DOHH2 (cell line): Measurements from ENCODE around the gene LSAMP.

Source experiments
- EZH2phosphoT487 ChIP-seq: fragments of 200-600 bp; sonication (generic); IDR thresholded peaks from 2 replicates; pipeline ENCODE4 v1.6.1; 2017; ENCODE audit warnings: borderline replicate concordance, mild to moderate bottlenecking, antibody characterized with exemption, low read length, moderate library complexity, mixed read lengths
- TF ChIP-seq, protein P1 (sequence below): fragments of 200-600 bp; sonication (generic); IDR thresholded peaks from one replicate; pipeline ENCODE4 v1.5.1; 2014; ENCODE audit warnings: antibody characterized with exemption, mild to moderate bottlenecking, low read depth, low read length; ENCODE audit not compliant: poor library complexity, severe bottlenecking

- TF ChIP-seq, protein P1, sequence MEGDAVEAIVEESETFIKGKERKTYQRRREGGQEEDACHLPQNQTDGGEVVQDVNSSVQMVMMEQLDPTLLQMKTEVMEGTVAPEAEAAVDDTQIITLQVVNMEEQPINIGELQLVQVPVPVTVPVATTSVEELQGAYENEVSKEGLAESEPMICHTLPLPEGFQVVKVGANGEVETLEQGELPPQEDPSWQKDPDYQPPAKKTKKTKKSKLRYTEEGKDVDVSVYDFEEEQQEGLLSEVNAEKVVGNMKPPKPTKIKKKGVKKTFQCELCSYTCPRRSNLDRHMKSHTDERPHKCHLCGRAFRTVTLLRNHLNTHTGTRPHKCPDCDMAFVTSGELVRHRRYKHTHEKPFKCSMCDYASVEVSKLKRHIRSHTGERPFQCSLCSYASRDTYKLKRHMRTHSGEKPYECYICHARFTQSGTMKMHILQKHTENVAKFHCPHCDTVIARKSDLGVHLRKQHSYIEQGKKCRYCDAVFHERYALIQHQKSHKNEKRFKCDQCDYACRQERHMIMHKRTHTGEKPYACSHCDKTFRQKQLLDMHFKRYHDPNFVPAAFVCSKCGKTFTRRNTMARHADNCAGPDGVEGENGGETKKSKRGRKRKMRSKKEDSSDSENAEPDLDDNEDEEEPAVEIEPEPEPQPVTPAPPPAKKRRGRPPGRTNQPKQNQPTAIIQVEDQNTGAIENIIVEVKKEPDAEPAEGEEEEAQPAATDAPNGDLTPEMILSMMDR = no peak
- TF ChIP-seq EZH2phosphoT487 = no peak
Observed at GRCh38 chr3:116445311-116445841, at the start of gene LSAMP.
